Measurements from ENCODE around the gene MRM3. TPM values are rescaled to one million over a fixed set of nuclear protein-coding genes. Genes with fewer than 3 reads are reported as not detected.

MRM3 gene
- polyA plus RNA-seq, 1 donor from 2014 or later: 20.0 TPM

- no peaks in the 10 kb centered on the region for H4K20me1 ChIP-seq (ENCODE audit: insufficient read depth)
- H3K36me3 ChIP-seq (ENCODE audit: insufficient read depth, low read length): no peaks in the 10 kb centered on the region
- H3K9ac ChIP-seq (ENCODE audit: low read length): no peak overlapping the region
- H3K9me2 ChIP-seq (ENCODE audit: insufficient read depth, low read length): no peaks in the 10 kb centered on the region
- no peak overlapping the region for H3K4me2 ChIP-seq (ENCODE audit: low read length)
- no peak overlapping the region for H2AFZ ChIP-seq (ENCODE audit: low read depth, low read length)
- H3K9me3 ChIP-seq (ENCODE audit: low read length): no peaks in the 10 kb centered on the region
- TF ChIP-seq EZH2 (IDR thresholded peaks at IDR 0.05; ENCODE audit: borderline replicate concordance, insufficient read depth, low read length, poor library complexity, severe bottlenecking) (no peak), EP300 (conservative IDR thresholded peaks at IDR 0.05; ENCODE audit: poor library complexity, severe bottlenecking) (no peak), POLR2AphosphoS5 (IDR thresholded peaks at IDR 0.05) (no peak), TAF1 (IDR thresholded peaks at IDR 0.05; ENCODE audit: low read depth) (no peak), CTCF (IDR thresholded peaks at IDR 0.05; ENCODE audit: poor library complexity, severe bottlenecking) (no peak), RAD21 (conservative IDR thresholded peaks at IDR 0.05) (no peak), MXI1 (conservative IDR thresholded peaks at IDR 0.05; ENCODE audit: poor library complexity, severe bottlenecking) (no peak), SMC3 (conservative IDR thresholded peaks at IDR 0.05; ENCODE audit: poor library complexity) (no peak), REST (IDR thresholded peaks at IDR 0.05; ENCODE audit: borderline replicate concordance) (no peak)
- no peaks in the 10 kb centered on the region for H3K79me2 ChIP-seq (replicated peaks; ENCODE audit: insufficient read depth, low read length)
- no peaks in the 10 kb centered on the region for H3F3A ChIP-seq (ENCODE audit: insufficient read depth, low read length, poor library complexity, severe bottlenecking)
- H3K4me3 ChIP-seq (ENCODE audit: low read length): no peak overlapping the region
- no peak overlapping the region for H3K27ac ChIP-seq (ENCODE audit: low read length)
- no peaks in the 10 kb centered on the region for H3K27me3 ChIP-seq (ENCODE audit: insufficient read depth, low read depth, low read length)
These were observed 48.2 kb downstream of the MRM3 start for GRCh38 chr17:830381-830780.

GRCh38 chr17:830950-831349 is 48.8 kb downstream of the MRM3 start:
- H3K9me3 ChIP-seq (ENCODE audit: low read length): no peaks in the 10 kb centered on the region
- no peaks in the 10 kb centered on the region for H4K20me1 ChIP-seq (ENCODE audit: insufficient read depth)
- TF ChIP-seq TAF1 (IDR thresholded peaks at IDR 0.05; ENCODE audit: low read depth): no peak
- no peak for TF ChIP-seq RAD21 (conservative IDR thresholded peaks at IDR 0.05)
- no peak for TF ChIP-seq SMC3 (conservative IDR thresholded peaks at IDR 0.05; ENCODE audit: poor library complexity)
- no peak for TF ChIP-seq CTCF (IDR thresholded peaks at IDR 0.05; ENCODE audit: poor library complexity, severe bottlenecking)
- H3K27ac ChIP-seq (ENCODE audit: low read length): no peak overlapping the region
- no peaks in the 10 kb centered on the region for H3K9me2 ChIP-seq (ENCODE audit: insufficient read depth, low read length)
- H3K9ac ChIP-seq (ENCODE audit: low read length): no peak overlapping the region
- no peaks in the 10 kb centered on the region for H3K27me3 ChIP-seq (ENCODE audit: insufficient read depth, low read depth, low read length)
- no peak overlapping the region for H3K4me3 ChIP-seq (ENCODE audit: low read length)
- H3K79me2 ChIP-seq (replicated peaks; ENCODE audit: insufficient read depth, low read length): no peaks in the 10 kb centered on the region
- no peaks in the 10 kb centered on the region for H3K36me3 ChIP-seq (ENCODE audit: insufficient read depth, low read length)
- H3K4me2 ChIP-seq (ENCODE audit: low read length): no peak overlapping the region
- H3F3A ChIP-seq (ENCODE audit: insufficient read depth, low read length, poor library complexity, severe bottlenecking): no peaks in the 10 kb centered on the region
- H2AFZ ChIP-seq (ENCODE audit: low read depth, low read length): no peak overlapping the region
